Prostate gland (tissue), 2 donors: Measurements from ENCODE around the gene POFUT1.

Experiments used
- CTCF ChIP-seq, 4 experiments: fragments of 200-600 bp in 2 of 4; fragments of 450-650 bp in 2 of 4; sonication (generic) in 2 of 4; IDR thresholded peaks; 1 replicate in 3 of 4; 2 replicates in 1 of 4; pipeline ENCODE4 v1.5.1; 2016 to 2019; ENCODE audit warnings: antibody characterized with exemption in 4 of 4, mild to moderate bottlenecking in 2 of 4, moderate library complexity in 2 of 4
- POLR2A ChIP-seq: fragments of 450-650 bp; IDR thresholded peaks from one replicate; pipeline ENCODE4 v1.6.1; 2016; ENCODE audit warnings: antibody characterized with exemption, mild to moderate bottlenecking

GRCh38 chr20:32240205-32240604 is 32.5 kb downstream of the POFUT1 start:
- TF ChIP-seq CTCF (IDR thresholded peaks at IDR 0.05): no peak
- no peak for TF ChIP-seq POLR2A
